GM23338 (cell line): ENCODE results near the gene TOB2. TPM values are rescaled to one million over a fixed set of nuclear protein-coding genes. Genes with fewer than 3 reads are reported as not detected.

Experiments used
- ATAC-seq: fragments of 200-7000 bp; cut with Tn5 transposase; 3 replicates; pipeline ENCODE4 v1.9.1; 2020
- DNase-seq: peaks from one replicate; pipeline ENCODE4 v3.0.0-alpha.2; 2015; ENCODE audit warnings: low spot score
- H2AFZ ChIP-seq: fragments of 200-600 bp; sonication (generic); 2 replicates; pipeline ENCODE4 v1.8.0; 2016; ENCODE audit warnings: antibody characterized with exemption, mild to moderate bottlenecking, moderate library complexity
- H3F3A ChIP-seq: fragments of 200-600 bp; sonication (generic); replicated peaks from 2 replicates; pipeline ENCODE4 v1.8.0; 2017; ENCODE audit warnings: antibody characterized with exemption, mixed run types, low read depth
- H3K27ac ChIP-seq: fragments of 200-600 bp; sonication (generic); 2 replicates; pipeline ENCODE4 v1.6.1; 2016; ENCODE audit warnings: low read depth
- H3K27me3 ChIP-seq: fragments of 200-600 bp; sonication (generic); 2 replicates; pipeline ENCODE4 v1.8.0; 2016; ENCODE audit warnings: mild to moderate bottlenecking, mixed run types, moderate library complexity; ENCODE audit not compliant: insufficient read depth
- H3K36me3 ChIP-seq: fragments of 200-600 bp; sonication (generic); 2 replicates; pipeline ENCODE4 v1.8.0; 2016; ENCODE audit warnings: mild to moderate bottlenecking; ENCODE audit not compliant: insufficient read depth
- H3K4me1 ChIP-seq: fragments of 200-600 bp; sonication (generic); 2 replicates; pipeline ENCODE4 v1.8.0; 2016; ENCODE audit warnings: mild to moderate bottlenecking, moderate library complexity; ENCODE audit not compliant: insufficient read depth
- H3K4me2 ChIP-seq: fragments of 200-600 bp; sonication (generic); 2 replicates; pipeline ENCODE4 v1.7.1; 2017; ENCODE audit warnings: mixed run types
- H3K4me3 ChIP-seq: fragments of 200-600 bp; sonication (generic); 2 replicates; pipeline ENCODE4 v1.6.1; 2016; ENCODE audit warnings: mixed run types
- H3K79me2 ChIP-seq: fragments of 200-600 bp; sonication (generic); replicated peaks from 2 replicates; pipeline ENCODE4 v1.8.0; 2017; ENCODE audit warnings: mild to moderate bottlenecking; ENCODE audit not compliant: insufficient read depth
- H3K9me2 ChIP-seq: fragments of 200-600 bp; sonication (generic); 2 replicates; pipeline ENCODE4 v1.8.0; 2017; ENCODE audit not compliant: insufficient read depth
- H4K20me1 ChIP-seq: fragments of 200-600 bp; sonication (generic); replicated peaks from 2 replicates; pipeline ENCODE4 v1.8.0; 2017; ENCODE audit warnings: mild to moderate bottlenecking; ENCODE audit not compliant: insufficient read depth
- H3K27ac Mint-ChIP-seq: 2 replicates; pipeline ENCODE4 v1.8.0; 2020; ENCODE audit warnings: inconsistent platforms, mild to moderate bottlenecking, moderate library complexity, mixed read lengths
- H3K27me3 Mint-ChIP-seq: 3 replicates; pipeline ENCODE4 v1.8.0; 2022; ENCODE audit warnings: low read depth, mild to moderate bottlenecking, moderate library complexity, mixed read lengths, inconsistent platforms; ENCODE audit not compliant: insufficient read depth, poor library complexity
- H3K36me3 Mint-ChIP-seq: 3 replicates; pipeline ENCODE4 v1.8.0; 2021; ENCODE audit warnings: low read depth, mild to moderate bottlenecking, inconsistent platforms, moderate library complexity, mixed read lengths
- H3K4me1 Mint-ChIP-seq: 3 replicates; pipeline ENCODE4 v1.8.0; 2020; ENCODE audit warnings: mild to moderate bottlenecking, inconsistent platforms, mixed read lengths
- H3K4me3 Mint-ChIP-seq: 3 replicates; pipeline ENCODE4 v1.8.0; 2021; ENCODE audit warnings: moderate library complexity, mild to moderate bottlenecking, inconsistent platforms, mixed read lengths
- H3K9me3 Mint-ChIP-seq: 3 replicates; pipeline ENCODE4 v1.8.0; 2020; ENCODE audit warnings: moderate library complexity, mild to moderate bottlenecking, inconsistent platforms, mixed read lengths
- EZH2phosphoT487 ChIP-seq: fragments of 200-600 bp; sonication (generic); IDR thresholded peaks from one replicate; pipeline ENCODE4 v1.8.1; 2018; ENCODE audit warnings: antibody characterized with exemption; ENCODE audit not compliant: unreplicated experiment
- JUNB ChIP-seq: IDR thresholded peaks from one replicate; pipeline ENCODE4 v1.6.1; 2016; ENCODE audit warnings: antibody characterized with exemption; ENCODE audit not compliant: unreplicated experiment
- NANOG ChIP-seq: IDR thresholded peaks from 2 replicates; pipeline ENCODE4 v1.6.1; 2016; ENCODE audit warnings: antibody characterized with exemption, borderline replicate concordance
- ZNF114 ChIP-seq: fragments of 250-450 bp; sonication (Bioruptor Pico); IDR thresholded peaks from 2 replicates; pipeline ENCODE4 v1.5.0; 2020; ENCODE audit warnings: mild to moderate bottlenecking, moderate library complexity
- polyA plus RNA-seq: library from polyadenylated mRNA; unstranded; fragments of >200 nt; fragmentation: Nextera tagmentation; extraction: Ambion mirVana; gene quantifications from 2 replicates; pipeline ENCODE4 v1.2.1, GENCODE V29; 2016
- total RNA-seq: library from RNA; depleted of rRNA; stranded (reverse); fragments of >200 nt; shearing (Covaris generic); gene quantifications from 2 replicates; pipeline ENCODE4 v1.2.3, GENCODE V29; 2014
- TF ChIP-seq, protein P1 (sequence below): IDR thresholded peaks from 2 replicates; pipeline ENCODE4 v1.6.1; 2016; ENCODE audit warnings: antibody characterized with exemption
- TF ChIP-seq, protein P2 (sequence below): IDR thresholded peaks from one replicate; pipeline ENCODE4 v1.6.1; 2018; ENCODE audit warnings: antibody characterized with exemption; ENCODE audit not compliant: unreplicated experiment
- TF ChIP-seq, protein P3 (sequence below): fragments of 250-450 bp; sonication (Bioruptor Pico); IDR thresholded peaks from 2 replicates; pipeline ENCODE4 v1.5.0; 2020; ENCODE audit warnings: mild to moderate bottlenecking, moderate library complexity

TOB2 gene
- total and polyA plus RNA-seq, 2 experiments from 2014 or later, result 27.3 to 47.2 TPM

DNA sequence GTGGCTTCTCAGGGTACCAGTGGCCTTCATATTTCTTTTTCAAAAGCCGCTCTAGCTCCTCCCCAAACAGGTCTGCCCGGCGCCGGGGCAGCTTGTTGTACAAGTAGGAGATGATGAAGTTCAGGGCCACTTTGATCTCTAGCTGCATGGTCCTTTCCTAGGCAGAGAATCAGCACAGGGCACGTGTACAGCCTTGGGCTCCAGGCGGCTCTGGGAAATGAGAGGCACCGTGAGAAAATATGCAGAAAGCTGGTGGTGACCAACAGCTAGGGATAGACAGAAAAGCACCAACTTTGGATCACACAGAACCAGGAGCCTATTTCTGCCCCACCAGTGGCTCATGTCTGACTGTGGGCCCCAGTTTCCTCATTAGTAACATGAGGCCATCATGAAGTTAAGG is 9.4 kb downstream of the TOB2 start:
- Histone ChIP-seq H4K20me1 (peaks cover 47% of the 10 kb centered on the region), H3K79me2 (peaks cover 72% of the 10 kb centered on the region), H3K36me3 (peaks cover 29% of the 10 kb centered on the region), H3F3A (peaks cover 31% of the 10 kb centered on the region; the same call in 1 of the 2 replicates), H3K4me1 (no peaks in the 10 kb centered on the region), H3K4me2 (no peak overlapping the region), H2AFZ (no peak overlapping the region), H3K4me3 (no peak overlapping the region), H3K27me3 (no peaks in the 10 kb centered on the region), H3K9me2 (no peaks in the 10 kb centered on the region), H3K27ac (no peak overlapping the region)
- H3K27me3 Mint-ChIP-seq, result no peaks in the 10 kb centered on the region
- H3K36me3 Mint-ChIP-seq, result peaks cover 54% of the 10 kb centered on the region
- H3K9me3 Mint-ChIP-seq, result no peaks in the 10 kb centered on the region
- no peak for ATAC-seq
- DNase-seq, result no peak
- TF ChIP-seq EZH2phosphoT487 (no peak), ZNF114 (CRISPR knock-in tag) (no peak), JUNB (no peak), NANOG (no peak)
- TF ChIP-seq, protein P1, sequence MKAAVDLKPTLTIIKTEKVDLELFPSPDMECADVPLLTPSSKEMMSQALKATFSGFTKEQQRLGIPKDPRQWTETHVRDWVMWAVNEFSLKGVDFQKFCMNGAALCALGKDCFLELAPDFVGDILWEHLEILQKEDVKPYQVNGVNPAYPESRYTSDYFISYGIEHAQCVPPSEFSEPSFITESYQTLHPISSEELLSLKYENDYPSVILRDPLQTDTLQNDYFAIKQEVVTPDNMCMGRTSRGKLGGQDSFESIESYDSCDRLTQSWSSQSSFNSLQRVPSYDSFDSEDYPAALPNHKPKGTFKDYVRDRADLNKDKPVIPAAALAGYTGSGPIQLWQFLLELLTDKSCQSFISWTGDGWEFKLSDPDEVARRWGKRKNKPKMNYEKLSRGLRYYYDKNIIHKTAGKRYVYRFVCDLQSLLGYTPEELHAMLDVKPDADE, result no peak
- TF ChIP-seq, protein P2, sequence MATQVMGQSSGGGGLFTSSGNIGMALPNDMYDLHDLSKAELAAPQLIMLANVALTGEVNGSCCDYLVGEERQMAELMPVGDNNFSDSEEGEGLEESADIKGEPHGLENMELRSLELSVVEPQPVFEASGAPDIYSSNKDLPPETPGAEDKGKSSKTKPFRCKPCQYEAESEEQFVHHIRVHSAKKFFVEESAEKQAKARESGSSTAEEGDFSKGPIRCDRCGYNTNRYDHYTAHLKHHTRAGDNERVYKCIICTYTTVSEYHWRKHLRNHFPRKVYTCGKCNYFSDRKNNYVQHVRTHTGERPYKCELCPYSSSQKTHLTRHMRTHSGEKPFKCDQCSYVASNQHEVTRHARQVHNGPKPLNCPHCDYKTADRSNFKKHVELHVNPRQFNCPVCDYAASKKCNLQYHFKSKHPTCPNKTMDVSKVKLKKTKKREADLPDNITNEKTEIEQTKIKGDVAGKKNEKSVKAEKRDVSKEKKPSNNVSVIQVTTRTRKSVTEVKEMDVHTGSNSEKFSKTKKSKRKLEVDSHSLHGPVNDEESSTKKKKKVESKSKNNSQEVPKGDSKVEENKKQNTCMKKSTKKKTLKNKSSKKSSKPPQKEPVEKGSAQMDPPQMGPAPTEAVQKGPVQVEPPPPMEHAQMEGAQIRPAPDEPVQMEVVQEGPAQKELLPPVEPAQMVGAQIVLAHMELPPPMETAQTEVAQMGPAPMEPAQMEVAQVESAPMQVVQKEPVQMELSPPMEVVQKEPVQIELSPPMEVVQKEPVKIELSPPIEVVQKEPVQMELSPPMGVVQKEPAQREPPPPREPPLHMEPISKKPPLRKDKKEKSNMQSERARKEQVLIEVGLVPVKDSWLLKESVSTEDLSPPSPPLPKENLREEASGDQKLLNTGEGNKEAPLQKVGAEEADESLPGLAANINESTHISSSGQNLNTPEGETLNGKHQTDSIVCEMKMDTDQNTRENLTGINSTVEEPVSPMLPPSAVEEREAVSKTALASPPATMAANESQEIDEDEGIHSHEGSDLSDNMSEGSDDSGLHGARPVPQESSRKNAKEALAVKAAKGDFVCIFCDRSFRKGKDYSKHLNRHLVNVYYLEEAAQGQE, result no peak
- TF ChIP-seq, protein P3, sequence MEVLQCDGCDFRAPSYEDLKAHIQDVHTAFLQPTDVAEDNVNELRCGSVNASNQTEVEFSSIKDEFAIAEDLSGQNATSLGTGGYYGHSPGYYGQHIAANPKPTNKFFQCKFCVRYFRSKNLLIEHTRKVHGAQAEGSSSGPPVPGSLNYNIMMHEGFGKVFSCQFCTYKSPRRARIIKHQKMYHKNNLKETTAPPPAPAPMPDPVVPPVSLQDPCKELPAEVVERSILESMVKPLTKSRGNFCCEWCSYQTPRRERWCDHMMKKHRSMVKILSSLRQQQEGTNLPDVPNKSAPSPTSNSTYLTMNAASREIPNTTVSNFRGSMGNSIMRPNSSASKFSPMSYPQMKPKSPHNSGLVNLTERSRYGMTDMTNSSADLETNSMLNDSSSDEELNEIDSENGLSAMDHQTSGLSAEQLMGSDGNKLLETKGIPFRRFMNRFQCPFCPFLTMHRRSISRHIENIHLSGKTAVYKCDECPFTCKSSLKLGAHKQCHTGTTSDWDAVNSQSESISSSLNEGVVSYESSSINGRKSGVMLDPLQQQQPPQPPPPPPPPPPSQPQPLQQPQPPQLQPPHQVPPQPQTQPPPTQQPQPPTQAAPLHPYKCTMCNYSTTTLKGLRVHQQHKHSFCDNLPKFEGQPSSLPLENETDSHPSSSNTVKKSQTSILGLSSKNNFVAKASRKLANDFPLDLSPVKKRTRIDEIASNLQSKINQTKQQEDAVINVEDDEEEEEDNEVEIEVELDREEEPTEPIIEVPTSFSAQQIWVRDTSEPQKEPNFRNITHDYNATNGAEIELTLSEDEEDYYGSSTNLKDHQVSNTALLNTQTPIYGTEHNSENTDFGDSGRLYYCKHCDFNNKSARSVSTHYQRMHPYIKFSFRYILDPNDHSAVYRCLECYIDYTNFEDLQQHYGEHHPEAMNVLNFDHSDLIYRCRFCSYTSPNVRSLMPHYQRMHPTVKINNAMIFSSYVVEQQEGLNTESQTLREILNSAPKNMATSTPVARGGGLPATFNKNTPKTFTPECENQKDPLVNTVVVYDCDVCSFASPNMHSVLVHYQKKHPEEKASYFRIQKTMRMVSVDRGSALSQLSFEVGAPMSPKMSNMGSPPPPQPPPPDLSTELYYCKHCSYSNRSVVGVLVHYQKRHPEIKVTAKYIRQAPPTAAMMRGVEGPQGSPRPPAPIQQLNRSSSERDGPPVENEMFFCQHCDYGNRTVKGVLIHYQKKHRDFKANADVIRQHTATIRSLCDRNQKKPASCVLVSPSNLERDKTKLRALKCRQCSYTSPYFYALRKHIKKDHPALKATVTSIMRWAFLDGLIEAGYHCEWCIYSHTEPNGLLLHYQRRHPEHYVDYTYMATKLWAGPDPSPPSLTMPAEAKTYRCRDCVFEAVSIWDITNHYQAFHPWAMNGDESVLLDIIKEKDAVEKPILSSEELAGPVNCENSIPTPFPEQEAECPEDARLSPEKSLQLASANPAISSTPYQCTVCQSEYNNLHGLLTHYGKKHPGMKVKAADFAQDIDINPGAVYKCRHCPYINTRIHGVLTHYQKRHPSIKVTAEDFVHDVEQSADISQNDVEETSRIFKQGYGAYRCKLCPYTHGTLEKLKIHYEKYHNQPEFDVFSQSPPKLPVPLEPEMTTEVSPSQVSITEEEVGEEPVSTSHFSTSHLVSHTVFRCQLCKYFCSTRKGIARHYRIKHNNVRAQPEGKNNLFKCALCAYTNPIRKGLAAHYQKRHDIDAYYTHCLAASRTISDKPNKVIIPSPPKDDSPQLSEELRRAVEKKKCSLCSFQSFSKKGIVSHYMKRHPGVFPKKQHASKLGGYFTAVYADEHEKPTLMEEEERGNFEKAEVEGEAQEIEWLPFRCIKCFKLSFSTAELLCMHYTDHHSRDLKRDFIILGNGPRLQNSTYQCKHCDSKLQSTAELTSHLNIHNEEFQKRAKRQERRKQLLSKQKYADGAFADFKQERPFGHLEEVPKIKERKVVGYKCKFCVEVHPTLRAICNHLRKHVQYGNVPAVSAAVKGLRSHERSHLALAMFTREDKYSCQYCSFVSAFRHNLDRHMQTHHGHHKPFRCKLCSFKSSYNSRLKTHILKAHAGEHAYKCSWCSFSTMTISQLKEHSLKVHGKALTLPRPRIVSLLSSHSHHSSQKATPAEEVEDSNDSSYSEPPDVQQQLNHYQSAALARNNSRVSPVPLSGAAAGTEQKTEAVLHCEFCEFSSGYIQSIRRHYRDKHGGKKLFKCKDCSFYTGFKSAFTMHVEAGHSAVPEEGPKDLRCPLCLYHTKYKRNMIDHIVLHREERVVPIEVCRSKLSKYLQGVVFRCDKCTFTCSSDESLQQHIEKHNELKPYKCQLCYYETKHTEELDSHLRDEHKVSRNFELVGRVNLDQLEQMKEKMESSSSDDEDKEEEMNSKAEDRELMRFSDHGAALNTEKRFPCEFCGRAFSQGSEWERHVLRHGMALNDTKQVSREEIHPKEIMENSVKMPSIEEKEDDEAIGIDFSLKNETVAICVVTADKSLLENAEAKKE (CRISPR knock-in tag), result no peak
- no peak overlapping the region for H3K4me3 Mint-ChIP-seq
- peaks cover under 1% of the 10 kb centered on the region; the same call in 2 of the 3 replicates for H3K4me1 Mint-ChIP-seq
- no peak overlapping the region for H3K27ac Mint-ChIP-seq
